K562 (cell line): ENCODE results near the gene SFRP2. TPM values are rescaled to one million over a fixed set of nuclear protein-coding genes. Genes with fewer than 3 reads are reported as not detected.

Source experiments
- ATAC-seq: fragments of 200-7000 bp; cut with Tn5 transposase; 3 replicates; pipeline ENCODE4 v1.9.1; 2020; ENCODE audit warnings: moderate library complexity
- BruUV-seq: library from RNA; stranded (reverse); fragments of 400-500 nt; replicated peaks from 2 replicates; lab custom pipeline; 2021; lab: Mats Ljungman, UMichigan
- CTCF ChIA-PET: fragments of 300-600 bp; formaldehyde crosslinking; extraction: SDS; loops from one replicate; lab custom pipeline; 2021; ENCODE audit warnings: low intra/inter-chr PET ratio; lab: Yijun Ruan, JAX
- POLR2A ChIA-PET: fragments of 300-600, 350-650 bp; sonication (Branson Sonifier 250); formaldehyde crosslinking; extraction: SDS; loops from one replicate; lab custom pipeline; 2021; ENCODE audit warnings: antibody characterized with exemption, inconsistent platforms; lab: Yijun Ruan, JAX
- DNase-seq, 4 experiments: peaks; one replicate each; pipeline versions ENCODE4 v3.0.0 to v3.0.0-alpha.2; 2011 to 2018; ENCODE audit warnings: low spot score in 3 of 4, mixed read lengths in 3 of 4; ENCODE audit errors: extremely low read depth in 1 of 4
- FAIRE-seq: peaks from 2 replicates; lab custom pipeline; 2011; peaks lifted over from hg19 to GRCh38; lab: Jason Lieb, UNC
- H2AFZ ChIP-seq: 2 replicates; pipeline ENCODE4 v1.6.0; 2011; ENCODE audit warnings: low read depth, low read length, control low read depth, inconsistent platforms
- H3K27ac ChIP-seq: fragments of 200-600 bp; 3 replicates; pipeline ENCODE4 v1.8.0; 2011; ENCODE audit warnings: low read depth, mild to moderate bottlenecking, control low read depth, inconsistent platforms, low read length, moderate library complexity, mixed read lengths; ENCODE audit errors: extremely low read depth
- H3K27me3 ChIP-seq, 2 experiments: fragments of 300-600 bp in 1 of 2; 2 replicates in 1 of 2; 3 replicates in 1 of 2; pipeline versions ENCODE4 v1.6.0 to v1.8.0; 2011; ENCODE audit warnings: inconsistent platforms in 2 of 2, low read length in 2 of 2, mild to moderate bottlenecking in 1 of 2, mixed read lengths in 1 of 2, moderate library complexity in 1 of 2; ENCODE audit not compliant: control insufficient read depth in 2 of 2, insufficient read depth in 2 of 2
- H3K36me3 ChIP-seq: fragments of 300-600 bp; 3 replicates; pipeline ENCODE4 v1.8.0; 2011; ENCODE audit warnings: mild to moderate bottlenecking, low read length, inconsistent platforms; ENCODE audit not compliant: control insufficient read depth, insufficient read depth
- H3K4me1 ChIP-seq, 2 experiments: fragments of 200-600 bp in 1 of 2; replicated peaks in 1 of 2; 2 replicates in 1 of 2; 3 replicates in 1 of 2; pipeline versions ENCODE4 v1.5.1 to v1.8.0; 2011; ENCODE audit warnings: inconsistent platforms in 2 of 2, low read length in 2 of 2, mild to moderate bottlenecking in 1 of 2, mixed read lengths in 1 of 2, moderate library complexity in 1 of 2; ENCODE audit not compliant: control insufficient read depth in 2 of 2, insufficient read depth in 2 of 2
- H3K4me2 ChIP-seq: 2 replicates; pipeline ENCODE4 v1.6.1; 2011; ENCODE audit warnings: low read length, control low read depth, inconsistent platforms, mixed read lengths; ENCODE audit not compliant: insufficient read depth
- H3K4me3 ChIP-seq: fragments of 200-600 bp; sonication (generic), shearing (Covaris generic); 2 replicates; pipeline ENCODE4 v1.5.1; 2016; ENCODE audit warnings: control low read depth, inconsistent platforms
- H3K79me2 ChIP-seq: fragments of 200-600 bp; 3 replicates; pipeline ENCODE4 v1.8.0; 2011; ENCODE audit warnings: low read length, inconsistent platforms; ENCODE audit not compliant: control insufficient read depth, insufficient read depth
- H3K9ac ChIP-seq, 2 experiments: 2 replicates each; pipeline versions ENCODE4 v1.6.0 to v1.6.1; 2011; ENCODE audit warnings: low read depth in 2 of 2, low read length in 2 of 2, control low read depth in 1 of 2, inconsistent platforms in 1 of 2, mild to moderate bottlenecking in 1 of 2, mixed read lengths in 1 of 2; ENCODE audit not compliant: insufficient read depth in 1 of 2
- H3K9me1 ChIP-seq: one replicate; pipeline ENCODE4 v1.6.0; 2011; ENCODE audit warnings: inconsistent platforms, mild to moderate bottlenecking, low read length, moderate library complexity; ENCODE audit not compliant: control insufficient read depth, insufficient read depth
- H3K9me3 ChIP-seq: replicated peaks from 2 replicates; pipeline ENCODE4 v1.5.1; 2011; ENCODE audit warnings: low read depth, low read length, inconsistent platforms; ENCODE audit not compliant: control insufficient read depth, insufficient read depth
- H4K20me1 ChIP-seq: replicated peaks from 2 replicates; pipeline ENCODE4 v1.6.1; 2011; ENCODE audit warnings: low read length, inconsistent platforms, mixed read lengths; ENCODE audit not compliant: control insufficient read depth, insufficient read depth
- BACH1 ChIP-seq: fragments of 200-800 bp; sonication (Bioruptor generic); IDR thresholded peaks from 2 replicates; pipeline ENCODE4 v1.6.1; 2016; ENCODE audit warnings: missing genetic modification characterization, missing compliant biosample characterization
- BCLAF1 ChIP-seq, 2 experiments: fragments of 450-650 bp in 1 of 2; IDR thresholded peaks; 2 replicates each; pipeline ENCODE4 v1.6.1; 2011 to 2017; ENCODE audit warnings: low read depth in 2 of 2, antibody characterized with exemption in 1 of 2, borderline replicate concordance in 1 of 2, low read length in 1 of 2, mild to moderate bottlenecking in 1 of 2, mixed read lengths in 1 of 2; ENCODE audit not compliant: control insufficient read depth in 1 of 2
- C11orf30 ChIP-seq: fragments of 450-650 bp; IDR thresholded peaks from 2 replicates; pipeline ENCODE4 v1.6.1; 2016; ENCODE audit warnings: low read depth, mild to moderate bottlenecking
- CCNT2 ChIP-seq: IDR thresholded peaks from 2 replicates; pipeline ENCODE4 v1.6.1; 2011; ENCODE audit warnings: borderline replicate concordance, low read depth, mild to moderate bottlenecking, moderate library complexity, mixed read lengths, low read length; ENCODE audit not compliant: insufficient read length; ENCODE audit errors: extremely low read depth
- CREB5 ChIP-seq: fragments of 250-450 bp; sonication (Bioruptor Pico); IDR thresholded peaks from 2 replicates; pipeline ENCODE4 v1.5.0; 2020; ENCODE audit warnings: mild to moderate bottlenecking
- DPF2 ChIP-seq: fragments of 450-650 bp; IDR thresholded peaks from 2 replicates; pipeline ENCODE4 v1.6.1; 2016
- REST ChIP-seq, 2 experiments: fragments of 450-650 bp; formaldehyde crosslinking in 1 of 2; IDR thresholded peaks; 2 replicates each; pipeline versions ENCODE4 v1.4.0 to v1.6.1; 2014 to 2020; ENCODE audit warnings: mild to moderate bottlenecking in 2 of 2, borderline replicate concordance in 1 of 2, low read depth in 1 of 2
- ZNF316 ChIP-seq: fragments of 450-650 bp; IDR thresholded peaks from 2 replicates; pipeline ENCODE4 v1.6.1; 2016
- WGBS: fragments of 100-300 bp; shearing (Covaris generic); methylation state at CpG from one replicate; pipeline ENCODE4 v1.1.6; 2016; ENCODE audit warnings: low coverage, mixed read lengths; ENCODE audit not compliant: insufficient coverage; ENCODE audit errors: missing lambda C conversion rate; 5-methylcytosine and 5-hydroxymethylcytosine counted together
- in situ Hi-C: fragments of 300-500 bp; cut with MboI; formaldehyde crosslinking; loops from 4 replicates; pipeline ENCODE4 v1.15.0; 2018; ENCODE audit warnings: inconsistent platforms, mixed read lengths
- intact Hi-C: fragments of 100-400 bp; cut with micrococcal nuclease; formaldehyde crosslinking; loops from 2 replicates; pipeline ENCODE4 v1.14.2; 2022
- polyA plus RNA-seq, 8 experiments: library from polyadenylated mRNA; depleted of rRNA in 4 of 8; stranded (reverse) in 5 of 8; unstranded in 3 of 8; fragments of >200 nt; fragmentation: Nextera tagmentation in 2 of 8; fragmentation: Illumina TruSeq in 1 of 8; extraction: Ambion mirVana in 2 of 8; extraction: Trizol in 1 of 8; gene quantifications; 2 replicates each; pipeline versions ENCODE4 v1.2.1 to v1.2.3, GENCODE V29; 2011 to 2014; ENCODE audit warnings: inconsistent platforms in 1 of 8, missing spikeins in 1 of 8
- total RNA-seq, 7 experiments: library from RNA; depleted of rRNA in 6 of 7; stranded (reverse); fragments of >200 nt in 6 of 7; fragmentation: Illumina TruSeq in 2 of 7; extraction: Trizol in 2 of 7; gene quantifications; 2 replicates each; pipeline versions ENCODE4 v1.2.1 to v1.2.3, GENCODE V29; 2011 to 2021; ENCODE audit warnings: low replicate concordance in 1 of 7

Gene SFRP2
- total and polyA plus RNA-seq, 9 of the 15 experiments (the other 6 are each of a cell fraction or from before 2014, with no cell fraction given): 0.29 TPM; not detected in 8

GRCh38 chr4:153806073-153806472 lies 17.2 kb upstream of the SFRP2 start (continued):
- TF ChIP-seq REST (IDR thresholded peaks at IDR 0.05; ENCODE audit: borderline replicate concordance): no peak
- TF ChIP-seq REST (CRISPR knock-in tag; IDR thresholded peaks at IDR 0.05; ENCODE audit: low read depth): no peak

GRCh38 chr4:153804722-153805121 lies 15.8 kb upstream of the SFRP2 start:
- Histone ChIP-seq H3K4me3 (no peak overlapping the region), H3K79me2 (no peaks in the 10 kb centered on the region), H3K4me1 (peaks cover 3 to 5% of the 10 kb centered on the region in 2 experiments; a peak in 3 of 5 replicates), H3K36me3 (no peaks in the 10 kb centered on the region), H3K9me3 (no peaks in the 10 kb centered on the region), H3K9me1 (no peaks in the 10 kb centered on the region), H3K27ac (no peak overlapping the region), H3K27me3 (no peaks in the 10 kb centered on the region), H3K4me2 (no peak overlapping the region), H4K20me1 (no peaks in the 10 kb centered on the region), H3K9ac (no peak overlapping the region), H2AFZ (no peak overlapping the region)
- CTCF ChIA-PET: no interaction called here
- no TSS peak for BruUV-seq
- DNase-seq (no peak), ATAC-seq (no peak), FAIRE-seq (no peak)
- POLR2A ChIA-PET: no interaction called here
- 3% methylated on average over 3 of the region's 3 CpGs for WGBS
- in situ Hi-C loops (no loop called here), intact Hi-C loops (no loop called here)
- TF ChIP-seq BCLAF1 (IDR thresholded peaks at IDR 0.05; ENCODE audit: borderline replicate concordance in 1 of 2, control insufficient read depth in 1 of 2, low read depth in 2 of 2, low read length in 1 of 2) (no peak), CCNT2 (no peak), DPF2 (no peak), BACH1 (peak; percentile 58; the same call in 1 of the 2 replicates), ZNF316 (peak; percentile 97), C11orf30 (peak; percentile 96), CREB5 (CRISPR knock-in tag) (no peak)
